Measurements from ENCODE around the gene MBP.
A peak's percentile ranks its signal among the peaks of the same experiment; 100 is the strongest.

The MBP gene

DNA sequence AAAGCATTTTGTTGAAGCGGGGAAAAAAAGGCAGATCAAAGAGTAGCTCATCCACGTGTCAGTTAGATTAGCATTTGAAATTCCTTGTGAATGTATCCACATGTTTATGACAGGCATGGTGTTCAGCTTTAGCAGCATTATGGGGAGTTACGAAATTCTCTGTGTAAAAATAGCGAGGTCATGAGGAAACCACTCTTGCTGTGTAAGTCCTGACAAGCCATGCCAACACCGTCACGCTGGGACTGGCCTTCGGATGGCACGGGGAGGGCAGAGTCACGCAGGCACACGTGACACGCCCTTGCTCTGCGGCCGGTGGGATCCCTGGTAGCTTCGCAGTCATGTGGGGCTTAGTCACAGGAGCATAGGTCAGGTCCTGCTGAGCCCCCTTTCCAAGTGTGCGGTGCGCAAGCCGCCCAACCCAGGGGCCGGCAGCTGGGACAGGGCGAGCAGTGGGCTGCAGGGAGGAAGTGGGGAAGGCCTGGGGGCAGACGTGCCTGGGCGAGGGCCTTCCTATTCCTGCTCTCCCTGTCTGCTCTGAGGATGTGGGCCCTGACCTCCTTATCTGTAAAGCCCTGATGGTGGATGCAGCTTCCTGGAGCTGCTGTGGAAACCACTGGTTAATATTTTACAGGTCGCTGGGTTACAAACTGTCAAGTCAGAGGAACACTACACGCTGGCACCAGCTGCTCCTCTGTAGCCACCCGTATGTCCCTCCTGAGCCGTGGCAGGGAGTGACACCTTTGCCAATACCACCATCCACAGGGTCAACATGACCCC is 18.0 kb downstream of the MBP start:
- no peak for DNase-seq

DNA sequence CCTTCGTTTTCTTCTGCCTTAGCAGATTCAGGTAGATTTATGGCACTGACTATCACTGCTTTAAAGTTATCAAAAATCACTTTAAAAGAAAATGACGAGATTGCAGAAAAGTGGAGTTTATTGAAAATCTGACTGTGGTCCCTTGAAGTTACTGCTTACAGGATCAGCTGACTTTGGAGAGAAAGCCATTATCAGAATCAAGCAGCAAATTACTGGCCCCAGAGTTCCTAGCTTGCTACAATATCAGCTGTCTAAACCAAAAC is 18.5 kb downstream of the MBP start:
- DNase-seq: no peak

DNA sequence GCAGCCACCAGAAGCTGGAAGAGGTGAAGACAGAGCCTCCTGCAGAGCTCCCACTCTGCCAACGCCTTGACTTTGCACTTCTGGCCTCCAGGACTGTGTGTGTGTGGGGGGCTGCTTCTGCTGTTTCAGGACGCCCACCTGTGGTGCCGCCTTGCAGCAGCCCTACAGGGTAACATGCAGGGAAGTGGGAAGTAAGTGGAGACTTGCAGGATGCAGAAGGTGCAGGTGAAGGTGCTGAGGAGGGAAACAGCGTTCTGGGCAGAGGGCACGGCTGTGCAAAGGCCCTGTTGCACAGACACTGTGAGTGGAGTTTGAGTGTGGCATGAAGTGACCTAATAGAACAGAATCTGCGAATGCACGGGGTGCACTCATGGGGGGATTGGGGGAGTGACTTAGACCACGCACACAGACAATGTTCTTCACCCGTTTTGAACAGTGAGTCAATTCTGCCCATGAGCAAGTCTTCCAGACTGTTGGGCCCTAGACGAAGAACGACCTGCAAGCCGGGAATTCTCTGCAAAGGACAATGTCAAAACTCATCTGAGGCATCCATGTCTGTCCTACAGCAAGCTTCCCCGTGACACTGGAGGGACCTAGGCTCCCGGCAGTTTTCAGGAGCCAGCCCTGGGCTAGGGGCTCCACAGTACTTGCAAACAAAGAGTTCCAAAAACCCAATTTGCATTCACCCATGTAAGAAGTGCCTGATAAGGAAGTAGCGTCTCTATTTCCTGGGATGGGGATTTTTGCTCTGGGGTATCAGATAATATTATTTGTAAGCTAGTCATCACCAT is 19.0 kb downstream of the MBP start:
- no peak for DNase-seq

- no peak for DNase-seq
Observed at GRCh38 chr18:77112747-77113092, 19.9 kb downstream of the MBP start.

GRCh38 chr18:77111951-77112746 is 20.4 kb downstream of the MBP start:
- no peak for DNase-seq

- no peak for DNase-seq
Observed at GRCh38 chr18:77111449-77111848, 21.1 kb downstream of the MBP start.

DNA sequence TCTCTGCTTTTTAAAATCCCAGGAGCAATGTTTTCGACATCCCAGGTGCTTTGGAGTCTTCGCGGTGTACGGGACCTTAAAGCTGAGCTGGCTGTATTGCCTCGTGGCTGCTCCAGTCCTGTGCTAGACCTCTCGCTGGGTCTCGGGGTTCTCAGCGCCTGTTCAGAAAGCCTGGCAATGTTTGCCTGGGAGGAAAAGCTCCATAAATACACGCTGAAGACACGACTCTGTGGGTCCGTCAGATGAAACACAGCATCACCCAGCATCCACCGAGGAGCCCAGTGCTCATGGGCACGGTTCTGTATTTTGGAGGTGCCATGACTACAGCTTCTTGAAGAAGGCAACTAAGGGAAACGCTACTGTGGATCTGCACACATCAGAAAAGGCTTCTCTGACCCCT is 21.6 kb downstream of the MBP start:
- no peak for DNase-seq

GRCh38 chr18:77110400-77110799 is 22.2 kb downstream of the MBP start:
- no peak for DNase-seq

DNA sequence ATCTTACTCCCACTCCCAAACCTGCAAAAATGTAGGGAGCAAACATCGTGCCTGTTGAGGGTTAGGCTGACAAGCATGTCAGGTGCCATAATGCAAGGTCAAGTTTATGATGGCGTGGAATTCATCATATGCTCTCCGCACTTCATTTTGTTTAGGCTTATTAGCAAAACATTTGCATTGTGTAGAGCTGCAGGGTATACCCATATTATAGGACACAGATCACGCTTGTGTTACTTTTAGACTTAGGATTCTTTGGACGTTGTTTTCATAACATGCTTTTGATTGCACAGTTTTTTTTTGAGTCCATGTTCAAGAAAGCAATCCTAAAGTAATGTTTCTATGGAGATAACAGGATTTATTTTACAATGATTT is 22.9 kb downstream of the MBP start:
- DNase-seq: no peak

DNA sequence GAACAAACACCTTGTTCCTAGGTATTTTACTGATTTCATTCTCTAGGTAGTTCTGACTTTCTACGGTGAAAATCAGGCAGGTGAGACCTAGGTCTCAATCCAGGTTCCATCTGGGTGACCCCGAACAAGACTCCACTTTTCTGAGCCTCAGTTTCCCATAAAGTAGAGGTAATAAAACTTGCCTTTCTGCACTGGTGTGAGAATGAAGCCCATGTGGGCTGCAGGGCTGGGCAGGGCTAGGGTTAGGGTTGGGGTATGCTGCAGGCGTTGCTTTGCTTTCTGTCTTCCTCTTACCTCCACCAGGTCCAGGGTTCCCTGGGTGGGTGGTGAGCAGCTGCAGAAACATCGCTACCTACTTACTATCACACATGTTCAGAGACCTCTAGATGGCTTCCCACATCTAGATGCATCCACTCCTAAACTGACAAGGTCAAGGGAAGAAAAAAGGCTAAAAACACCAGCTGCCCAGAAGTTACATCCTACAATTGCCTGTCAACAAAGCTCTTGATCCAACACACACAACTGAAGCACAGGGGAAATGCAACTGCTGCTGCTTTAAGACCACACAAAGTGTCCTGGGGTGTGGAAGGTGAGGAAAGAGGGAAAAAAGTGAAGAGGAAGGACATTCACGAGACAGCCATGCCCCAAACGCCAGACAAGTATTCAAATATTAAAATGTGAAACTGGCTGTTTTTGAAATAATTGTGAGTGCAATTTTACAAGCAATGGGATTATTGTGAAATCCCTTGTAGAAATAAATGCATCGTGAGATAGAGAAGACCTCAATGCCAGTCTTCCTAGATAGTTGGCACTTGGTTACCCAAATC is 23.5 kb downstream of the MBP start:
- no peak for DNase-seq

DNA sequence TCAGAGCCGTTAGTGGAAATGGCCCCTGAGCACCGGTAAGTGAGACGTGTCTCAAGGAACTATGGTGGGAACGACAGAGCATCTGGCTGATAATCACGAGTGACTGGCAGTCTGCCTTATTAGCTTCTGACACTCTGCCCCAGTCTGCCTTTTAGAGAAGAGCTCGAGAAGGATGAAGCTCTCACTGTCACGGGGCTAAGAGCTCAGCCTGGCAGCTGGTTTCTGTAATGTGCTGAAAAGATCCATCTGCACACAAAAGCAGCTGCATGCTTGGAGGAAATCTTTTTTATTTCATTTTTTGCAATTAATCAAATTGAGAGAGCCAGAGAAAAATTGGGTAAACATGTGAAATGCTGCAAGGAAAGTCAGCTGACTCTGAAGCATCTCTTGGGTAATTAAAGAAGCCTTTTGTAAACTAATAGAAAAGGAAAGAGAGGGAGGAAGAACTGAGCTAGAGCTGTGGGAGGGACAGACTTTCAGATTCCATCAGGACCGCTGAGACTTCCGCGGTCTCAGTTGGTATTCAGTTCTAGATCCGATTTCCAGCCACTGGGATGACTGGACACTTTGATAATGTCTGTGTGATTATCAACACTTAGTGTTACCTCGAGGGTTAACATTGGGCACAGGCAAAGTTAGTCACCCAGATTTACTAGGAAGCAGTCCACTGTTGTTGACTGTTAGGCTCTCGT is 24.4 kb downstream of the MBP start:
- DNase-seq: no peak

GRCh38 chr18:77107292-77107691 is 25.3 kb downstream of the MBP start:
- no peak for DNase-seq

- peak; percentile 50 for DNase-seq
Observed at GRCh38 chr18:77106331-77106730, 26.3 kb downstream of the MBP start.

DNA sequence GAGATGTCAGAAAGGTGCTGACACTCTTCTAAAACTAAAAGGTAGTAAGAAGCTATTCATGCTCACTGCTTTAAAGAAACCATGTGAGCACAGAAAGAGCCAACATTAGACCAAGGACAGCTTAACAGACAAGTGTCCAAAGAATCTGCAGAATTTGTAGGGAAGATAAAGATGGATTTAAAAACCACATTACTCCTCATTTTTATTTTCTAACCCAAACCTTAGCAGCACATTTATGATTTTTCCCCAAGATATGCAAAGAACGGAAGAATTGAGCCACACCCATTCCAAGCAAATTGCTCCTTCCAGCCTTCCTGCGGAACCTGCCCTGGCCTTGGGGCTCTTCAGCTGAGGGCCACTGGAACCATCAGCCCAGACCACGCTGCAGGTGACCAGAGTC is 26.9 kb downstream of the MBP start:
- no peak for DNase-seq

DNA sequence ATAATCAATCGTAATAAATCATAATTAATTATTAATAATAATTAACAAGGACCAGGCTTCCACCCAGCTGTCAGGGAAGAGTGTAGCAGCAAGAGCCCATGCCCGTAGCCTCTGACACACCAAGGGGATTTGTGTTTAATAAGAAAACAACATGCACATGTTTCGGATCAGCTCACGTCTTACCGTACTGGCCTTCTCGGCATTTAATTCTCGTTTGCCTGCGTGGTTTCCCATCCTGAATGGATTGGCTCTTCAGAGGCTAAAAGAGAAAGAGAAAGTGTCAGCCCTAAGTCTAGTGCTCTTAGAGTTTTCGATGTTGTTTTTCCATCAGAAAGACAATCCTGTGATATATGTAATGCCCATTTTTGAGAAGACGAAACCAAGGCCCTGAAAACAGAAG is 27.6 kb downstream of the MBP start:
- no peak for DNase-seq

GRCh38 chr18:77103991-77104531 is 28.5 kb downstream of the MBP start:
- DNase-seq: no peak

- DNase-seq: no peak
Observed at GRCh38 chr18:77103187-77103850, 29.3 kb downstream of the MBP start.

- no peak for DNase-seq
Observed at GRCh38 chr18:77102259-77103040, 30.1 kb downstream of the MBP start.

- peak; percentile 52 for DNase-seq
Observed at GRCh38 chr18:77101410-77102258, 30.9 kb downstream of the MBP start.
